GM19240 (cell line): ENCODE results near the gene SMURF1.
A peak's percentile ranks its signal among the peaks of the same experiment; 100 is the strongest.
"Not testable (repeated sequence)": the region's sequence is repeated elsewhere in the genome, so short reads cannot be mapped to it uniquely, and the experiment has no call there.

Experiments
- DNase-seq: peaks from one replicate; pipeline ENCODE4 v3.0.0; 2011; ENCODE audit warnings: low spot score; ENCODE audit not compliant: insufficient read length

The SMURF1 gene

DNA sequence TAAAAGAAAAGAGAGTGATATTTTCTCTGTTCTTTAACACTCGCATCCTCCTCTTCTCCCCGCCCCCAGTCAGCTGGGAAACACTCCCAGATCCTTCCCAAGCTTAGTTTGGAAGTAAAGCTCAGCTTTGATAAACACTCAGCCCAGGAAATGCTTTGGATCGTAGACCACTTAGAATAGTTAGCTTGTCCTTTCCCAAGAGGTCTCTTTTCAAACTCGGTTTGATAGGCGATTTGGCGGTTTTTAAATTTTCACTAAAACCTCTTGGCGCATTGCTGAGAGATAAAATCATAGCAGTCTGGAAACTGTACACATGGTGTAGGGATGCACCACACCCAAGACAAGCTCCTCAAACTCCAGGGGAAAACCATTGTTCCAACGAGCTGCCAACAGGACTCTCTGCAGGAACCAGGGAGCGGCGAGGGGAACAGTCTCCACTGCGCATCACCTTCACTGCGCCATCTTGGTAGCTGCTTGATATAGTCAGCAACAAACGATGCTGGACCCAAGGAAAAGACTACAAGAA lies 22.3 kb downstream of the SMURF1 start:
- DNase-seq: no peak

DNA sequence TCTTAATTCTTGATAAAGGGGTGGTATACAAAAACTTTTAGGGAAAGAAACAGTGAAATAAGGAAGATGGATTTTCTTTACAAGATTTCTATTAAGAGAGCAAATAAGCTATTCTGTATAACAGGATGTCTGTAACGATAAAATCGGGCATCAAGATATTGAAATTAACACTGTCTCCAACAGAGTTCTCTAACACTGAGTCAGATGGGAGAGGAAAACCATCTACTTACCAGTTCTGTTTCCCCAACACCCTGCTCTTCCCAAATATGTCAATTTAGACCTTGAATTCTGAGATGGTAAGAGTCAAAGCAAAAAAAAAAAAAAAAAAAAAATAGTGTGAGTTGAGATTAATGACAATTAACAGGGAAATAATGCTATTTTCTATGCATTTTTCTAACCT lies 23.0 kb downstream of the SMURF1 start:
- DNase-seq: no peak

DNA sequence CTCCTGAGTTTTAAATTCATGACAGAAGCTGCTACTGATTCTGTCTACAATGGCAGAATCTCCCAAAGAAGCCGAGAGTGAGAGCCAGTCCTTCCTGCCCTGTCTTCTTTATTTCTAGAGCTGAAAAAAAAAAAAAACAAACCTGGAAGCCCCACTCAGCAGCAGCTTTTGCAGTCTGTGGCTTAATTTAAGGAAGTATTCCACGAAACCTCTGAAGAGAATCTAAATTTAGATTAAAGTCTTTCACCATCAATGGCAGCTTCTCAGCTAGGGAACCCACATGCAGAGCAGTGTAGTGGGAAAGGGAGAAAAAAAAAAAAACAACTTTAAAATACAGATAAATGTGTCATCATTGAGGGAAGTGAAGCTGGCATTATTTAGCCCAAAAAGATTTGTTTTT lies 23.4 kb downstream of the SMURF1 start:
- DNase-seq: no peak

DNA sequence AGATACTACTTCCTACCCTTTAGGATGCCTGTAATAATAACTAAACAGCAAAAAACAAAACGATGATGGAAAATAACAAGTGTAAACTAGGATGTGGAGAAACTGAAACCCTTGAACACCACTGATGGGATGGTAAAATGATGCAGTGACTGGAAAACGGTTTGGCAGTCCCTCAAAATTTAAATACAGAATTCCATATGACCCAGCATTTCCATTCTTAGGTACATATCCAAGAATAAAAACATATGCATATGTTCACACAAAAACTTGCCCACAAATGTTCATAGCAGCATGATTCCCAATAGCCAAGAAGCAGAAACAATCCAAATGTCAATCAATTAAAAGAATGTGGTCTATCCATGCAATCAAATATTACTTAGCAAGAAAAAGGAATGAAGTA lies 25.8 kb downstream of the SMURF1 start:
- DNase-seq: no peak

DNA sequence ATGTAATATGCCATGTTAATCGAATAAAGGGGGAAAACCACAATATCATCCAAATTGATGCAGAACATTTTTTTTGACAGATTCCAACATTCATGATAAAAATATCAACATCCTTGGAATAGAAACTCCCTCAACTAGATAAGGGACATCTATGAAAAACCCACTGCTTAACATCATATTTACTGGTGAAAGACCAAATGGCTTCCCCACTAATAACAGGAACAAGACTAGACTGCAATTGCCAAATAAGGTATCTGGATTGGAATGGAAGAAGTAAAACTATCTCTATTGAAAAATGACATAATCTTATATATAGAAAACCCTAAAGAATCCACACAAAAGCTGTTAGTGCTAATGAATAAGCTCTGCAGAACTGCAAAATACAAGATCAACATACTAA lies 27.8 kb downstream of the SMURF1 start:
- no peak for DNase-seq

DNA sequence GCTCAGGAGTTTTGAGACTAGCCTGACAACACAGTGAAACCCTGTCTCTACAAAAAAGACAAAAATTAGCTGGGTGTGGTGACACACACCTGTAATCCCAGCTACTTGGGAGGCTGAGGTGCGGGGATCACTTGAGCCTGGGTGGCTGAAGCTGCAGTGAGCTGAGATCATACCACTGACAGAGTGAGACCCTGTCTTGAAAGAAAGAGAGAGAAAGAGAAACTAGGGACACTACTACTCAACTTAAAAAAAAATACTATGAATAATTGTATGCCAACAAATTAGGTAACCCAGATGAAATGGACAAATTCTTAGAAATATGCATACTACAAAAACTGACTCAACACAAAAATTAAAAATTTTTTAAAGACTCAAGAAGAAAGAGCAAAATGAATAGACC lies 28.5 kb downstream of the SMURF1 start:
- DNase-seq: no peak

DNA sequence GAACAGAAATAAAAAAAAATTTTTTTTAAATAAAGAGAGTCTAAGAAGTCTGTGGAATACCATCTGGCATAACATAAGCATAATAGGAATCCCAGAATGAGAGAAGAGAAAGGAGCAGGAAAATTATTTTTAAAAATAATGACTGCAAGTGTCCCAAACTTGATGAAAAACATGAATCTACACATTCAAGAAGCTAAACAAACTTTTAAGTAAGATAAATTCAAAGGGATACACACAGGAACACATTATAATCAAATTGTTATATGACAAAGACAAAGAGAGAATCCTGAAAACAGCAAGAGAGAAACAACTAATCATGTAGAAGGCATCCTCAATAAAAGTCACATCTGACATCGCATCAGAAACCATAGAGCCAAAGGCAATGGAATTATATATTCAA lies 30.9 kb downstream of the SMURF1 start:
- DNase-seq: no peak

DNA sequence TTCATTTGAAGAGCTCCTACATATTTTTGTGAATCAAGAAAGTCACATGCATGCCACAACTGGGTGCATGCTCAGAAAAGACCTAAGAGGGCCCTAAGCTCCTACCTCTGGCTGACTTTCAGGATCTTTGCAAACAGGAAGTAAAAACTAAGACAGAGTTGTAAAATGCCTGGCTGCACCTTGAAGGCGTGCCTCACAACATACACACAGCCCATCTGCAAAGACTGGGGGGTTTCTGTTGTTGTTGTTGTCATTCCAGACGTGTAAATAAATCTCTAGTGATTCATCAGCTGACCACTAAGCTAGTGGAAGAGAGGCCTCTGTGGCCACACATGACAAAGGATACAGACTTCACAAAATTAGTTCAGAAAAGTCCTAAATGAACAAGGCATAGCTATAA lies 31.8 kb downstream of the SMURF1 start:
- peak; percentile 14 for DNase-seq

DNA sequence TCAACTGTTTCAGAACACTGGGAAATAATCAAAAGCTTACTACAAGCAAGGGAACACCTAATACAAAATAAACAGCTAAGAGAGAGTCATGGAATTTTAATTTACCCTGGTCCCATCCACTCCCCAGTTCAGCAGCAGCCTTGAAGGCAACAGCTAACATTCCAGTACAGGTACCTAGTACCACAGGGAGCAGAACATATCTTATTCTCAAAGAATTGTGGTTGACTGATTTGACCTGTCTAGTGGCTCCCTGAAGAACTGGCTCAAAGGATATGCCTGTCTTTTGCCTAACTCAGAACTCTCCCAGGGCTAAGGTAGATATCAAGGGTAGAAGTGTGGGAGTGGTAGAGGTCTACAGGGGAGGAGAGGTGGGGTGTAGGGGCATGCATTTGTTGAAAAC lies 32.3 kb downstream of the SMURF1 start:
- DNase-seq: no peak

DNA sequence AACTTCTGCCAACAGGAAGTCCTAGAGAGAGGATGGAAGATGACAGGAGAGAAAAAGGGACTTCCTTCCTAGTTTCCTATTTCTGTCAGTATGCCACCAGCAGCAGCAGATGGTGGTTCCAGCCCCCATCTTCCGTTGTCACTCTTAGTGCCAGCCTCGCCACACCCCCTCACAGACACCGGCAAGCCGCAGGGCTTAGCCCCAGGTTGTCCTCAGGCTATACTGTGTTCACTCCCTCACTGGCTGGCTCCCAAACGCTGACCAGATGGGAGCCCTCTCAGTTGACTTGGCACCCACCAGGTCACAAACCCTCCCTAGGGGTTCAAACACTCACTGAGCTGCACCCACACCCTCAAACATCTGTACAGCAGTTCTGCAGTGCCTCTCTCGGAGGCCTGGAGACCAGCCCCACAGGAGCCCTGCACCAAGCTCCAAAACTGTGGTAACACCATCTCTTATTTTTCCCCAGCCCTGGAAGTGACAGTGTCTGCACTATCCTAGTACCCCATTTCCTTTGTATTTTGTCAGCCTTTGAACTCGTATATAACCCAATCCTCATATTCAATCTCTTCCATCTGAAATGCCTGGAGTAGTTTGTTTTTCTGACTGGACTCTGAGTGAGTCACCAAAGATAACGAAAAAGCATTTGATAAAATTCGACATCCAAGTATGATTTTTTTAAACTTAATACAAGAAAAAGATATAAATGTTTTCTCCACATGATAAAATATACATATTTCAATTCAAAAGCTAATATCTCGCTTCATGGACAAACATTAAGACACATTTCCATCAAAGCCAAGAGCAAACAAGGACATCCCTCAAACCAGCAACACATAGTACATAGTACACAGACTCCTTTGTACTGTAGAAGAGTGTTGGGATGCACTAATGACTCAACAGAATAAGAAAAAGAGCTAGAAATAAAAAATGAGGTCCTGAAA lies 34.5 kb downstream of the SMURF1 start:
- DNase-seq: no peak

DNA sequence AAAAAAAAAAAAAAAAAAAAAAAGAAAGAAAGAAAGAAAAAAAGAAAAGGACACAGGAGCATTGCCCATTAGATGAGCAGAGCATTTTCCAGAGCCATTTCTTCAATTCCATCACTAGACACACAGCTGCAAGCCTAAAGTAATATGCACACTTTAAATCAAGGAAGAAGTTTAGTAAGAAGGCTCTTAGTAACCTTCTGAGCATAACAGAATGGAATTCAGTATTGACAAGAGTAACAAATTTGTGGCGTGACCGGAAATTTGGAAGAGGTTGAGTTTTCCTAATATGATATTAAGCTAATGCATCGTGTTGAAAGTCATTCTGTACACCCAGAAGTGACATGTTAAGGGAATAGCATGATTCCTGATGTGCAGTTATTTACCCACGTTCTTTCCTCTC lies 35.3 kb downstream of the SMURF1 start:
- no peak for DNase-seq

DNA sequence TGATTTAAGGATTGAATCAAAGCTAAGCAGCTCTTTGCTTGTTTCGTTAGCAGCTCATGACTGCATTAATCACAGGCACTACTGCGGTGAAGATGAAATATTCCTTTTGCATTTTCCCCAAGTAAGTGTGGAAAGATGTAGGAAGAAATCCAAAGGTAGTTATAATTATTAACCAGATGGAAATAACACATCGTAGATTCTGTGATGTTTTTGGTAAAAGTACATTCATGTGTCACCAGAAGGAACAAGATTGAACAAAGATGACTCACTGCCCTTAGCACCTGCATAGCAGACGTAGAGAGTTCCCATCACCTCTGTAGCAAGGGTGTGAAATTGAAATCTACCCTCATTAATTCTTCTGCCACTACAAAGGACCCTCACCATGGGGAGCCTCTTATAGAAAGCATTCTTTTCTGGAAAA lies 37.1 kb downstream of the SMURF1 start:
- no peak for DNase-seq

DNA sequence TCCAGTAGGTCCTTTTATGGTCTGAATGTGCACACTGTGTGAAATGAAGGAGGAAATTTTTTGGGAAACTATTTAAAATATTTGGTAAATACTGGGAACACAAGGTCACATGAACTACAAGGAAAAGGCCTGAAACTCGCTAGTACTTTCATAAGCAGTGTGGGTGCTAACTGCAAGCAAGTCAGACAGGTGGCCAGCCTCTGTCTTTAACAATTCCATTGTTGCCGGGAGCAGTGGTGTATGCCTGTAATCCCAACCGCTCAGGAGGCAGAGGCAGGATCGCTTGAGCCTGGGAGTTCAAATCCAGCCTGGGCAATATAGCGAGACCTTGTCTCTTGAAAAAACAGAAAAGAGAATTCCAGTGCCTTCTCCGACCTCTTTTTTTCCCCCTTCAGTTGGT lies 37.5 kb downstream of the SMURF1 start:
- no peak for DNase-seq

DNA sequence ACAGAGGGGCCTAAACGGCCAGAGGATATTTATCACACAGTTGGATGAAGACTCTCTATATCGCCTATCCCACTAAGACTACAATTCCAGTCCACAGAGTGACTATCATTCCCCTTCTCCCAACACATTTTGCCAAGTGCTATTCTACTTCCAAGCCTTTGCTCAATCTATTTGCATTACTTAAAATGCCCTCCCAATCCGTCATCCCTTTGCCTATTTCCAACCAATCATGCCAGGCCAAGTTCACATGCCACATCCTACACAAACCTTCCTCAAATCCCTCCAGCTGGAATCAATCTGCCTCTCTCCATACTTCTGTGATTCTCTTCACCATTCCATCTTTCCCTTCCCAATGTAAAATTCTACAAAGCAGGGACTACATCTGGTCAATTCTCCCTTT lies 38.2 kb downstream of the SMURF1 start:
- DNase-seq: no peak

DNA sequence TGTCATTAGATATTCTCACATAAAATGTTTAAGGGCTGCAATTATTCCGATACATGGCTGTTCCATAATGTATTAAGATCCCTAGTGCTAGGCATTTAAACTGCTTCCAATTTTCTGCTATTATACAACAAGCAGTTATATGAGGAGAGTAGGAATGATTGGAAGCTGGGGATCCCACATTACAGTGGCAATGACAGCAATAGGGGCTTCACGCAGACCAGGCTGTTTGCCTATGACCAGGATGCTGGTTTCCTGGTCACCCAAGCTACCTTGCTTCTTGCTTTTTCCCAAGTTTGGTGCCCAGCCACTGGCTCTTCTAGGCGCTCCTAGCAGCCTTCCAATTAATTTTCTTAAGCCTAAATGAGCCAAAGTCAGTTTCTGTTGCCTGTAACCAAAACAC lies 39.3 kb downstream of the SMURF1 start:
- no peak for DNase-seq

DNA sequence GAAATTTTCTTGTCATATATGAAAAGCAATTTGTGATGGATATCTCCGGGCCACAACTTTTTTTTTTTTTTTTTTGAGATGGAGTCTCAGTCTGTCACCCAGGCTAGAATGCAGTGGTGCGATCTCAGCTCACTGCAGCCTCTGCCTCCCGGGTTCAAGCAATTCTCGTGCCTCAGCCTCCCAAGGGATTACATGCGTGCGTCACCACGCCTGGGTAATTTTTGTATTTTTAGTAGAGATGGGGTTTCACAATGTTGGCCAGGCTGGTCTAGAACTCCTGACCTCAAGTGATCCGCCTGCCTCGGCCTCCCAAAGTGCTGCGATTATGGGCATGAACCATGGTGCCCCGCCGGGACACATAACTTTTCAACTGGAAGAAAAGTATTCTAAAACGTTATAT lies 40.1 kb downstream of the SMURF1 start:
- not testable (repeated sequence) for DNase-seq

DNA sequence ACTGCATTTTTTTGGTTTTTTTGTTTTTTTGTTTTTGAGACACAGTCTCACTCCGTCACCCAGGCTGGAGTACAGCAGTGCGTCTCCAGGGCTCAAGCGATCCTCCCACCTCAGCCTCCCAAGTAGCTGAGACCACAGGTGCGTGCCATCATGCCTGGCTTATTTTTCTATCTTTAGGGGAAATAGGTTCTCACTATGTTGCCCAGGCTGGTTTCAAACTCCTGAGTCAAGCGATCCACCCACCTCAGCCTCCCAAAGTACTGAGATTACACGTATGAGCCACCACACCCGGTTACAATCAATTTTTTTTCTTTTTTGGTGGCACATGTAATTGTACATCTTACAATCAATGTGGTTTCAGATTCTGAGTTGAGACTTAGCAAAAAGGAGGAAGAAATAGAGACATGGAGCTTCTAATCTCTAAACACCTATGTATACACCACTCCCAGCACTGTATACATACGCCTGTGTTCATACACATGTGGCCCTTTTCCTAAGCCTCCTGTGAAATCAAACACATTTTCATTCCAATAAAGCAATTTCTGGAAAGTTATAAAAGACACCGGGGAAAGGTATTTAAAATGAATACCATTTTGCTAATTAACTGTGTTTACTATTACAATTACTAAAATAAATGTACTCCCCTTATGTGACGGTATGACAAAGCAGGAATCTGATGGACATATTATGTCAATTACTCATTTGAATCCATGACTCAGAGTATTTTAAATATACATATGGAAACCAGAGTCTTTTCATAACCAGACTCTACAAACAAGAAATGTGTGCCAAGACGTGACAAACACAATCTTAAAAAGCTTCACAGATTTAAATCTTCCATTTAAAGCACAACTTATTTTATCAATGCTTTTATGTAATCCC lies 40.9 kb downstream of the SMURF1 start:
- no peak for DNase-seq

DNA sequence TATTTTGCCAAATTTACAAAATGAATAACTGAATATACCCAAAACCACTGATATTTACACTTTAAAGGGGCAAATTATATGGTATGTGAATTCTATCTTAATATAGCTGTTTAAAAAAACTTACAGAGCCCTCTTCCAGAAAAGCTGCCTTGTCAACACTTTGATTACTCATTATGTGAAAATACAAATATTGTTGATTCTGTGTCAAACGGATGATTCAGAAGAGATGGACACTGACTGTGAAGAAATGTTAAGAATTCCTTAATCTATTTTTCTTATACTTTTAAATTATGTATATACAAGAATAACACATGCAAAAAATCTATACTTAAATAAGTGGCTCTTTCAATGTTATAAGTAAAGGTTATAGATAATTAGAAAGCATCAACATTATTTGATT lies 41.5 kb downstream of the SMURF1 start:
- no peak for DNase-seq

DNA sequence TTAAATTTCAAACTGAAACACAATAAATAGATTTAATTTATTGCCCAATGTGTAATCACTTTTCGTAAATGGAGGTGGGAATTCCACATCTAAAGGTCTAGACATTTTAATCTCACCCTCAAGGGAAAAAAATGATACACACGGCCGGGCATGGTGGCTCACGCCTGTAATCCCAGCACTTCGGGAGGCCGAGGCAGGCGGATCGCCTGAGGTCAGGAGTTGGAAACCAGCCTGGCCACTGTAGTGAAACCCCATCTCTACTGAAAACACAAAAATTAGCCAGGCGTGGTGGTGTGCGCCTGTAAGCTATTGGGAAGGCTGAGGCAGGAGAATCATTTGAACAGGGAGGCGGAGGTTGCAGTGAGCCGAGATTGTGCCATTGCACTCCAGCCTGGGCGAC lies 42.4 kb downstream of the SMURF1 start:
- DNase-seq: not testable (repeated sequence)

DNA sequence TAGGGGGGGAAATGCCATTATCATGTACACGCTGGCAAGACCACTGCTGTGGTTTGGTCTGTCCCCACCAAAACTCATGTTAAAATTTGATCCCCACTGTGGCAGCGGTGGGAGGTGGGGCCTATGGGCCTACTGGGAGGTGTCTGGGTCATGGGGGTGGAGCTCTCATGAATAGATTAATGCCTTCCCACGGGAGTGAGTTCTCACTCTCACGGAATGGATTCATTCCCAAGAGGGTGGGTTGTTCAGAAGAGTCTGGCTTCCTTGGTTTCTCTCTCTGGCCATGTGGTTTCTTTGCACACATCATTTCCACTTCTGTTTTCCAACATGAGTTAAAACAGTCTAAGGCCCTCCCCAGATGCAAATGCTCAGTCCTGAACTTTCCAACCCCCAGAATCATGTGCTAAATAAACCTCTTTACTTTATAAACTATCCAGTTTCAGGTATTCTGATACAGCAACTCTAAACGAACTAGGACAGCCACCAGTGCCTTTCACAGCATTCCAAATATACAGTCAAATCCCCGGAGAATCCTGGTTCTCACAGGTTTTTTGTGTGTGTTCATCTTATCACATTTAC lies 44.3 kb downstream of the SMURF1 start:
- no peak for DNase-seq

DNA sequence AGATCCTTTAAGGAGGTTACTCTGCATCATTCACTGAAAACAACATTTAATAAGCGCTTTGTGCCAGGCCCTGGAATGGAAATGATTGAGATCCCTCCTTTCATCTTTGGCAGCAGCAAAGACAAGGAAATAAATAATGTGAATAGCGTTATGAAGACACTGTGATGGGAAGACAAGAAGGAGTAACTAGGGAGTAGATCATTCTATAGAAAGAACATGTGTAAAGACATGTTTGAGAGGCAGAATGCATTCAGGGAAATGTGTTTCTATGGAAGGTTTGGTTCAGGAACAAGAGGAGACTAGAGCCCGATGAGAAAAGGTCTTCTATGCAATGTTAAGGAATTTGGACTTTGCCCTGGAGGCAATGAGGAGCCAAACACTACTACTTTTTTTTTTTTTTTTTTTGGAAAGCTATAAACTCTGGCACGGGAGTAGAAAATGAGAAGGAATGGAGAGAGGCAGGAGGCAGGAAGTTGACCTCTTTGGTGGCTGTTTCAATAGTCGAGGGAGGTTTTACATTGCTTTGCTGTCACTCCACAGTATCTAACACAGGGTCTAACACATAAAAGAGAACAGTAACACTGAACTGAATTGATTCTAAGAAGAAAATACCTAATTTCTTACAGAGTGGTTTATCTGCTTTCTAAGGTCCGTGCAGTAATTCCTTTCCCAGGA lies 44.9 kb downstream of the SMURF1 start:
- no peak for DNase-seq
